Spinal cord (tissue), 10 donors: ENCODE data around the gene GPR50. TPM values are rescaled to one million over a fixed set of nuclear protein-coding genes. Genes with fewer than 3 reads are reported as not detected.
A peak's percentile ranks its signal among the peaks of the same experiment; 100 is the strongest.

Experiments used
- DNase-seq, 6 donors: peaks; one replicate each; pipeline versions ENCODE4 v3.0.0 to v3.0.0-alpha.2; 2013 to 2015; ENCODE audit warnings: low spot score in 6 of 6, low read depth in 4 of 6
- H3K27ac ChIP-seq: one replicate; pipeline ENCODE4 v1.5.1; 2013; ENCODE audit warnings: low read depth, low read length, control low read depth
- H3K27me3 ChIP-seq: one replicate; pipeline ENCODE4 v1.6.1; 2013; ENCODE audit warnings: low read length; ENCODE audit not compliant: control insufficient read depth, insufficient read depth
- H3K36me3 ChIP-seq: one replicate; pipeline ENCODE4 v1.6.1; 2013; ENCODE audit warnings: low read length; ENCODE audit not compliant: control insufficient read depth, insufficient read depth
- H3K4me1 ChIP-seq: one replicate; pipeline ENCODE4 v1.6.1; 2013; ENCODE audit warnings: low read length; ENCODE audit not compliant: control insufficient read depth, insufficient read depth
- H3K4me3 ChIP-seq: one replicate; pipeline ENCODE4 v1.5.1; 2013; ENCODE audit warnings: low read depth, low read length, control low read depth
- H3K9me3 ChIP-seq: one replicate; pipeline ENCODE4 v1.6.1; 2013; ENCODE audit warnings: low read length; ENCODE audit not compliant: control insufficient read depth, insufficient read depth
- WGBS: methylation state at CpG from one replicate; pipeline ENCODE4 v1.1.5; 2013; ENCODE audit warnings: missing lambda C conversion rate; ENCODE audit not compliant: insufficient coverage; 5-methylcytosine and 5-hydroxymethylcytosine counted together
- polyA plus RNA-seq, 2 donors: library from polyadenylated mRNA; unstranded; fragments of 120-200 nt; gene quantifications; one replicate each; pipeline ENCODE4 v1.2.1, GENCODE V29; 2013; ENCODE audit not compliant: insufficient read length in 2 of 2
- small RNA-seq: library from RNA; depleted of rRNA; stranded (forward); fragments of <200 nt; gene quantifications from one replicate; pipeline ENCODE3, GENCODE V24; 2014; ENCODE audit warnings: low replicate concordance
- total RNA-seq, 2 donors: library from RNA; depleted of rRNA in 1 of 2; stranded (reverse); fragments of 120-200 nt in 1 of 2; fragments of >200 nt in 1 of 2; gene quantifications; one replicate each; pipeline versions ENCODE4 v1.2.3 to v1.2.4, GENCODE V29; 2013 to 2014
- donor health status: healthy.

GPR50 gene
- total and polyA plus RNA-seq, 4 donors: 0.06 to 0.47 (median 0.25) TPM; not detected in 1

DNA sequence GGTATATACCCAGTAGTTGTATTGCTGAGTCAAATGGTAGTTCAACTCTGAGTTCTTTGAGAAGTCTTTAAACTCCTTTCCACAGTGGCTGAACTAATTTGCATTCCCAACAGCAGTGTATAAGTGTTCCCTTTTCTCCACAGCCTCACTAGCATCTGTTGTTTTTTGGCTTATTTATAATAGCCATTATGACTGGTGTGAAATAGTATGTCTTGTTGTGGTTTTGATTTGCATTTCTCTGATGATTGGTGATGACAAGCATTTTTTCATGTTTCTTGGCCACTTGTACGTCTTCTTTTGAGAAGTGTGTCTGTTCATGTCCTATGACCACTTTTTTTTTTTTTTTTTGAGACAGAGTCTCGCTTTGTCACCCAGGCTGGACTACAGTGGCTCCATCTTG is 30.5 kb downstream of the GPR50 start:
- Histone ChIP-seq H3K9me3 (no peaks in the 10 kb centered on the region), H3K36me3 (no peaks in the 10 kb centered on the region), H3K4me3 (no peak overlapping the region), H3K4me1 (no peaks in the 10 kb centered on the region), H3K27me3 (no peaks in the 10 kb centered on the region), H3K27ac (no peak overlapping the region)
- no CpG with 5 or more reads among the region's 2 CpGs for WGBS
- no peak for DNase-seq

- H3K27me3 ChIP-seq: peaks cover 4% of the 10 kb centered on the region
- H3K9me3 ChIP-seq: no peaks in the 10 kb centered on the region
- 50% methylated on average over 1 of the region's 1 CpG for WGBS
- no peaks in the 10 kb centered on the region for H3K4me1 ChIP-seq
- no peak overlapping the region for H3K27ac ChIP-seq
- DNase-seq: no peak
- no peak overlapping the region for H3K4me3 ChIP-seq
- H3K36me3 ChIP-seq: no peaks in the 10 kb centered on the region
These were observed 49.5 kb downstream of the GPR50 start for GRCh38 chrX:151225843-151226242.

- H3K27me3 ChIP-seq: peaks cover 4% of the 10 kb centered on the region
- no peak overlapping the region for H3K4me3 ChIP-seq
- no peak overlapping the region for H3K27ac ChIP-seq
- no peaks in the 10 kb centered on the region for H3K4me1 ChIP-seq
- no peaks in the 10 kb centered on the region for H3K36me3 ChIP-seq
- WGBS: 77% methylated on average over 8 of the region's 9 CpGs
- no peak for DNase-seq
- no peaks in the 10 kb centered on the region for H3K9me3 ChIP-seq
These were observed 50.6 kb downstream of the GPR50 start for GRCh38 chrX:151226941-151227340.

DNA sequence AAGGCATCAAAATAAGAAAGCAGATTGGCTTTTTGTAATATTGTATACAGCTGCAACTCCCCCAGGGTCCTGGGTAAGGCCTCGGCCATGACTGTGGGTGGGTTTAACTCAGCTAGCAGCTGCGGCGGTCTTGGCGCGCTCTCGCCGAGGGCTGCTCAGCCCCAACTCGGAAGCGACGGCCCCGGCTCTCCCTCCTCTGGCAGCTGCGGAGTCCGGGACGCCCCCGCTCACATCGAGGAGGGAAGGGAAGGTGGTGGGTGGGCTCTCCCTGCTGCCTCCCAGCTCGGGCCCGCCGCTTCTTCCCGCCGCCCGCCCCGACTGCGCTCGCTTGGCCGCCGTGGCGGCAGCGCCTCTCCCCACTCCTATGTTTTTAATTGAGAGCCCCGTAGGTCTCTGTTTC is 51.2 kb downstream of the GPR50 start:
- no peak overlapping the region for H3K4me3 ChIP-seq
- H3K9me3 ChIP-seq: no peaks in the 10 kb centered on the region
- H3K4me1 ChIP-seq: no peaks in the 10 kb centered on the region
- DNase-seq: peak in 1 of 6 donors; percentile 8
- WGBS: 27% methylated on average over 11 of the region's 30 CpGs
- H3K27me3 ChIP-seq: peaks cover 4% of the 10 kb centered on the region
- H3K36me3 ChIP-seq: no peaks in the 10 kb centered on the region
- no peak overlapping the region for H3K27ac ChIP-seq

DNA sequence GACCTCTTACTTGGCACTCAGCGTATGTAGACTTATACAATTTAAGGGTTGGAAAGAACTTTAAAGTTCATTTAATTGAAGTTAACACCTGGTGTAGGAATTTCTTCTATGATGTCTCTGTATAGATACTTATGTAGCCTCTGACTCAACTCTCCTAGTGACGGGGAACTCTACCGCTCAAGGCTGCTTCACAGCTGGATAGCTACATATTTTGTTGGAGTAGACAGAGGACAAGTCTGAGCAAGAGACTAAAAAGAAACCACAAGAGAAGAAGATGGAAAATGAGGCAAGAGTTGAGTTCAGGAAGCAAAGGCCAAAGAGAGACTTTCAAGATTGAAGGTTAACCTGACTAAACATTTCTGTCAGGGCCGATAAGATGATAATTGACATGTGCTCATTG is 52.6 kb downstream of the GPR50 start:
- H3K27me3 ChIP-seq: peaks cover 4% of the 10 kb centered on the region
- no peak overlapping the region for H3K4me3 ChIP-seq
- H3K27ac ChIP-seq: no peak overlapping the region
- 88% methylated on average over 1 of the region's 4 CpGs for WGBS
- DNase-seq: no peak
- no peaks in the 10 kb centered on the region for H3K4me1 ChIP-seq
- H3K36me3 ChIP-seq: no peaks in the 10 kb centered on the region
- no peaks in the 10 kb centered on the region for H3K9me3 ChIP-seq

Small RNA genes lying within 50 kb of the gene (small RNA-seq; reads per million reads assigned to genes)
- not detected for gene MIR4330

Other genes with a start within 250 kb of the GPR50 start
- 10 to 100 TPM; 29.6 to 48.8 TPM for gene HMGB3, start 193.2 kb upstream of the GPR50 start, total RNA-seq
- gene HMGB3, start 193.2 kb upstream of the GPR50 start, polyA plus RNA-seq: 100 to 1,000 TPM; 128 to 147 TPM
- gene VMA21, start 220.6 kb downstream of the GPR50 start, total RNA-seq: 100 to 1,000 TPM in 1 of 2 donors, 10 to 100 TPM in 1; 34.4 to 104 TPM
- gene VMA21, start 220.6 kb downstream of the GPR50 start, polyA plus RNA-seq: 10 to 100 TPM; 38.9 to 46.7 TPM